ENCODE results near the gene C20orf204.

Gene C20orf204

GRCh38 chr20:64042054-64042781 lies 6.2 kb downstream of the C20orf204 start:
- no peak for FAIRE-seq

- FAIRE-seq, result no peak
Measured at GRCh38 chr20:64043768-64044167, 7.8 kb downstream of the C20orf204 start.

GRCh38 chr20:64044484-64045247 lies 8.7 kb downstream of the C20orf204 start:
- no peak for FAIRE-seq

- FAIRE-seq, result no peak
Measured at GRCh38 chr20:64045346-64046011, 9.5 kb downstream of the C20orf204 start.

GRCh38 chr20:64047046-64047389 lies 11.0 kb downstream of the C20orf204 start:
- FAIRE-seq, result no peak

- no peak for FAIRE-seq
Measured at GRCh38 chr20:64047968-64048401, 12.0 kb downstream of the C20orf204 start.

- FAIRE-seq, result no peak
Measured at GRCh38 chr20:64048402-64049044, 12.5 kb downstream of the C20orf204 start.

GRCh38 chr20:64049060-64049877 lies 13.3 kb downstream of the C20orf204 start, which contains the start of gene SOX18:
TSS of gene SOX18 (minus strand) at chr20:64049639. CDS start at chr20:64049516, 123 bp downstream.
- no peak for FAIRE-seq

- no peak for FAIRE-seq
Measured at GRCh38 chr20:64049878-64050260, 13.9 kb downstream of the C20orf204 start.

- FAIRE-seq, result no peak
Measured at GRCh38 chr20:64050261-64051032, 14.5 kb downstream of the C20orf204 start.

- no peak for FAIRE-seq
Measured at GRCh38 chr20:64051033-64051452, 15.1 kb downstream of the C20orf204 start.

- FAIRE-seq, result no peak
Measured at GRCh38 chr20:64051561-64052325, 15.8 kb downstream of the C20orf204 start.

- FAIRE-seq, result no peak
Measured at GRCh38 chr20:64052326-64052722, 16.3 kb downstream of the C20orf204 start.

- no peak for FAIRE-seq
Measured at GRCh38 chr20:64052987-64053840, 17.2 kb downstream of the C20orf204 start.

- FAIRE-seq, result no peak
Measured at GRCh38 chr20:64053841-64054661, 18.1 kb downstream of the C20orf204 start.

GRCh38 chr20:64055396-64055892 lies 19.5 kb downstream of the C20orf204 start:
- FAIRE-seq, result no peak

GRCh38 chr20:64055893-64056638 lies 20.1 kb downstream of the C20orf204 start:
- no peak for FAIRE-seq

GRCh38 chr20:64056639-64056888 lies 20.6 kb downstream of the C20orf204 start:
- no peak for FAIRE-seq

All from islet of Langerhans (tissue), 1 donor.